SU-DHL-6 (cell line): Measurements from ENCODE around the gene SURF2.
A peak's percentile ranks its signal among the peaks of the same experiment; 100 is the strongest.

Source experiments
- H2AFZ ChIP-seq: fragments of 200-600 bp; sonication (generic); 2 replicates; pipeline ENCODE4 v1.6.1; 2014; ENCODE audit warnings: low read depth, mild to moderate bottlenecking, moderate library complexity, mixed read lengths, antibody characterized with exemption, low read length; ENCODE audit not compliant: severe bottlenecking
- H3F3A ChIP-seq: fragments of 200-600 bp; shearing (Covaris generic); 2 replicates; pipeline ENCODE4 v1.6.0; 2016; ENCODE audit warnings: antibody characterized with exemption, mild to moderate bottlenecking; ENCODE audit not compliant: insufficient read depth
- H3K27ac ChIP-seq: fragments of 200-600 bp; sonication (generic); 2 replicates; pipeline ENCODE4 v1.5.1; 2016; ENCODE audit warnings: low read depth, mild to moderate bottlenecking, low read length, moderate library complexity, mixed read lengths
- H3K27me3 ChIP-seq: fragments of 200-600 bp; sonication (generic), shearing (Covaris generic); 2 replicates; pipeline ENCODE4 v1.6.0; 2014; ENCODE audit warnings: mild to moderate bottlenecking, low read length
- H3K36me3 ChIP-seq: fragments of 200-600 bp; sonication (generic); 2 replicates; pipeline ENCODE4 v1.6.1; 2014; ENCODE audit warnings: mild to moderate bottlenecking, low read length, mixed read lengths
- H3K4me2 ChIP-seq: fragments of 300-600, 200-600 bp; shearing (Covaris generic), sonication (generic); 2 replicates; pipeline ENCODE4 v1.6.0; 2014; ENCODE audit warnings: low read length, low read depth, mild to moderate bottlenecking; ENCODE audit not compliant: poor library complexity, severe bottlenecking
- H3K4me3 ChIP-seq: fragments of 200-600 bp; sonication (generic); 2 replicates; pipeline ENCODE4 v1.5.1; 2014; ENCODE audit warnings: antibody characterized with exemption, low read length, mild to moderate bottlenecking, mixed read lengths; ENCODE audit not compliant: insufficient read depth, poor library complexity, severe bottlenecking
- H3K79me2 ChIP-seq: fragments of 200-600 bp; sonication (generic); 2 replicates; pipeline ENCODE4 v1.6.1; 2014; ENCODE audit warnings: mild to moderate bottlenecking, low read length, moderate library complexity; ENCODE audit not compliant: insufficient read depth
- H3K9ac ChIP-seq: fragments of 200-600 bp; sonication (generic); 2 replicates; pipeline ENCODE4 v1.7.0; 2014; ENCODE audit warnings: mild to moderate bottlenecking, low read length
- H3K9me2 ChIP-seq: fragments of 200-600 bp; sonication (generic); replicated peaks from 2 replicates; pipeline ENCODE4 v1.6.1; 2014; ENCODE audit warnings: low read length; ENCODE audit not compliant: insufficient read depth
- H3K9me3 ChIP-seq: fragments of 200-600 bp; sonication (generic); 2 replicates; pipeline ENCODE4 v1.6.1; 2014; ENCODE audit warnings: low read length, mixed read lengths; ENCODE audit not compliant: insufficient read depth
- H4K20me1 ChIP-seq: fragments of 200-600 bp; sonication (generic); 2 replicates; pipeline ENCODE4 v1.6.1; 2014; ENCODE audit warnings: low read depth, mild to moderate bottlenecking, antibody characterized with exemption, low read length, moderate library complexity, mixed read lengths
- EZH2phosphoT487 ChIP-seq: fragments of 200-600 bp; sonication (generic), shearing (Covaris generic); conservative IDR thresholded peaks from 2 replicates; pipeline ENCODE4 v1.6.1; 2018; ENCODE audit warnings: mild to moderate bottlenecking, antibody characterized with exemption, low read length, moderate library complexity, mixed read lengths
- TF ChIP-seq, protein P1 (sequence below): fragments of 200-600 bp; sonication (generic); IDR thresholded peaks from one replicate; pipeline ENCODE4 v1.5.1; 2017; ENCODE audit warnings: antibody characterized with exemption, mild to moderate bottlenecking, low read length, moderate library complexity; ENCODE audit not compliant: insufficient read depth, poor library complexity, severe bottlenecking

Gene SURF2

DNA sequence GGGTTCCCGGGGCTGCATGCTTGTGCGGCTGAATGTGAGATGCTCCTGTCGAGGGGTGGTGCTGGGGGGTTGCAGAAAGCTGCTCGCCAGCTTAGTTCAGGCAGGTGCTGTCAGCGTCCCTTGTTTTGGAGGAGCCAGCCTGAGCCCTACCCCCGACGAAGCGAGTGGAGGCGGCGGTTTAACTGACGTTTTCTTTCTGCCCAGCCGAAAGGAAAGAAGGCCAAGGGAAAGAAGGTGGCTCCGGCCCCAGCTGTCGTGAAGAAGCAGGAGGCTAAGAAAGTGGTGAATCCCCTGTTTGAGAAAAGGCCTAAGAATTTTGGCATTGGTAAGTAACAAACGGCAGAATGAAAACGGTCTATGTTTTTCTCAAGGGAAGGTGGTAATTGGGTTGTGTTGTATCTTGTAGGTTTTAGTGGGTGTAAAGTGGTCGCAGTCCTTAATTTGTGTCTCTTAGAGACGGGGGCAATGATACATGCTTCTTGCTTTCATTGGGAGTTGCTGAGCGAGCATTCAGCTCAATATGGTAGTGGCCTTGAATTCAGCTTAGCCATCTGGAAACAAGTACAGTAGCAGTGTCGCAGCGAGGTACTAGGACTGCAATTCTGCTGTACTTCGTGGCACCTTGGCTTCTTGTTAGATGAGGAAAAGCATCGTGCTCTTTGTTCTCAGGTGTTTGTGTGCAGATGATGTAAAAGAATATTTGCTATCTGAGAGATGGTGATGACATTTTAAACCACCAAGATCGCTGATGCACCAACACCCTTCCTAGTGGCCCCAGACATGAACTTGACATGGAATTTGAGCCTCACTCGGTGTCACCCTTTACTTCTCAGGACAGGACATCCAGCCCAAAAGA, 7.4 kb upstream of the SURF2 start:
- Histone ChIP-seq H2AFZ (no peak overlapping the region), H3K79me2 (peaks cover 40% of the 10 kb centered on the region), H3K27me3 (no peaks in the 10 kb centered on the region), H3K9me2 (no peaks in the 10 kb centered on the region), H3K4me2 (peak overlapping the region; percentile 77), H4K20me1 (no peaks in the 10 kb centered on the region; the same call in 1 of the 2 replicates), H3K4me3 (peak overlapping the region; percentile 99), H3K27ac (peak overlapping the region; percentile 92), H3K9me3 (no peaks in the 10 kb centered on the region), H3F3A (peaks cover 56% of the 10 kb centered on the region), H3K9ac (peak overlapping the region; percentile 100), H3K36me3 (peaks cover 35% of the 10 kb centered on the region)
- TF ChIP-seq, protein P1, sequence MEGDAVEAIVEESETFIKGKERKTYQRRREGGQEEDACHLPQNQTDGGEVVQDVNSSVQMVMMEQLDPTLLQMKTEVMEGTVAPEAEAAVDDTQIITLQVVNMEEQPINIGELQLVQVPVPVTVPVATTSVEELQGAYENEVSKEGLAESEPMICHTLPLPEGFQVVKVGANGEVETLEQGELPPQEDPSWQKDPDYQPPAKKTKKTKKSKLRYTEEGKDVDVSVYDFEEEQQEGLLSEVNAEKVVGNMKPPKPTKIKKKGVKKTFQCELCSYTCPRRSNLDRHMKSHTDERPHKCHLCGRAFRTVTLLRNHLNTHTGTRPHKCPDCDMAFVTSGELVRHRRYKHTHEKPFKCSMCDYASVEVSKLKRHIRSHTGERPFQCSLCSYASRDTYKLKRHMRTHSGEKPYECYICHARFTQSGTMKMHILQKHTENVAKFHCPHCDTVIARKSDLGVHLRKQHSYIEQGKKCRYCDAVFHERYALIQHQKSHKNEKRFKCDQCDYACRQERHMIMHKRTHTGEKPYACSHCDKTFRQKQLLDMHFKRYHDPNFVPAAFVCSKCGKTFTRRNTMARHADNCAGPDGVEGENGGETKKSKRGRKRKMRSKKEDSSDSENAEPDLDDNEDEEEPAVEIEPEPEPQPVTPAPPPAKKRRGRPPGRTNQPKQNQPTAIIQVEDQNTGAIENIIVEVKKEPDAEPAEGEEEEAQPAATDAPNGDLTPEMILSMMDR = no peak
- no peak for TF ChIP-seq EZH2phosphoT487

DNA sequence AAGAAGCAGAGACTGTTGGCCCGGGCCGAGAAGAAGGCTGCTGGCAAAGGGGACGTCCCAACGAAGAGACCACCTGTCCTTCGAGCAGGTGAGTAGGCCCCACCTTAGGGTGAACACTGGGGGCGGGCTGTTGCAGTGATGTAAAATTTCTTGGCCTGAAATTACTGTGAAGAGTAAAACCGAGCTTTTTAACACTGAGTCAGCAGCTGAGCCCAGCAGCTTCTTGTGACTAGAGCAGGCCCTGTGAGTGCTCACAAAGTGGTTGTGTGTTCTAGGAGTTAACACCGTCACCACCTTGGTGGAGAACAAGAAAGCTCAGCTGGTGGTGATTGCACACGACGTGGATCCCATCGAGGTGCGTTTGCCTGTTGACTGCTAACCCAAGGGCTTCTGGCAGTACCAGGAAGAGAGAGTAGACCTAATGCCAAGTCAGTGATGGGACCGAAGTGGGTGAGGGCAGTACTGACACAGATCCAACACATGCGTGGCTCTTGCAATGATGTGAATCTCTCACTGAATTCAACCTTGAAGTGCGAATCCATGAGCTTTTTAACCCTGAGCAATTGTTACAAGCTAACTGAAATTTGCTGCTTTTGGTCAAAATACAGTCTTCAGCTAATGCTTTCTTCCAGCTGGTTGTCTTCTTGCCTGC, 6.3 kb upstream of the SURF2 start:
- H3K27ac ChIP-seq = no peak overlapping the region
- H3K4me3 ChIP-seq = no peak overlapping the region
- H3K36me3 ChIP-seq = peaks cover 35% of the 10 kb centered on the region
- H3K9me2 ChIP-seq = no peaks in the 10 kb centered on the region
- no peaks in the 10 kb centered on the region for H3K9me3 ChIP-seq
- peaks cover 60% of the 10 kb centered on the region for H3F3A ChIP-seq
- H3K79me2 ChIP-seq = peaks cover 40% of the 10 kb centered on the region
- no peak overlapping the region for H2AFZ ChIP-seq
- no peaks in the 10 kb centered on the region for H3K27me3 ChIP-seq
- no peak for TF ChIP-seq EZH2phosphoT487
- TF ChIP-seq, protein P1 = no peak
- no peaks in the 10 kb centered on the region; the same call in 1 of the 2 replicates for H4K20me1 ChIP-seq
- 0 out of 2 replicates have a peak overlapping the region, but pooled peaks have one; percentile 100 for H3K9ac ChIP-seq
- H3K4me2 ChIP-seq = peak overlapping the region; percentile 77

DNA sequence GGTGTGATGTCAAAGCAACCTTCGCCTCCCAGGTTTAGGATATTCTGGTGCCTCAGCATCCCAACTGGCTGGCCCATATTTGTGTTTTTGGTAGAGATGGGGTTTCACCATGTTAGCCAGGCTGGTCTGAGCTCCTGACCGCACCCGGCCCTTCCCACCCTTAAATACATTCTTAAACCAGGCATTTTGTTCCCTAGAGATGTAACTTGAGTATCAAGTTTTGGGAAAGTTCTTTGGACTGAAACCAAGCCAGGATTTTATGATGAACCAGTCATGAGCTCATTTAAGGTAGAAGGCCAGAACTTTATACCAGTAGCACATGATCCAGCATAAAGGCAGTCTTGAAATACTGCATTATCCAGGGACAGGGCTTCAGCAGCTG, 4.8 kb upstream of the SURF2 start:
- Histone ChIP-seq H2AFZ (no peak overlapping the region), H3K79me2 (peaks cover 34% of the 10 kb centered on the region), H3F3A (peaks cover 64% of the 10 kb centered on the region), H3K4me2 (no peak overlapping the region), H3K36me3 (peaks cover 35% of the 10 kb centered on the region), H3K9me3 (no peaks in the 10 kb centered on the region), H3K27me3 (no peaks in the 10 kb centered on the region), H3K4me3 (no peak overlapping the region), H3K9ac (no peak overlapping the region), H3K9me2 (no peaks in the 10 kb centered on the region), H3K27ac (no peak overlapping the region), H4K20me1 (no peaks in the 10 kb centered on the region; the same call in 1 of the 2 replicates)
- no peak for TF ChIP-seq EZH2phosphoT487
- TF ChIP-seq, protein P1 = no peak
